ENCODE results near the gene DOHH.

DNA sequence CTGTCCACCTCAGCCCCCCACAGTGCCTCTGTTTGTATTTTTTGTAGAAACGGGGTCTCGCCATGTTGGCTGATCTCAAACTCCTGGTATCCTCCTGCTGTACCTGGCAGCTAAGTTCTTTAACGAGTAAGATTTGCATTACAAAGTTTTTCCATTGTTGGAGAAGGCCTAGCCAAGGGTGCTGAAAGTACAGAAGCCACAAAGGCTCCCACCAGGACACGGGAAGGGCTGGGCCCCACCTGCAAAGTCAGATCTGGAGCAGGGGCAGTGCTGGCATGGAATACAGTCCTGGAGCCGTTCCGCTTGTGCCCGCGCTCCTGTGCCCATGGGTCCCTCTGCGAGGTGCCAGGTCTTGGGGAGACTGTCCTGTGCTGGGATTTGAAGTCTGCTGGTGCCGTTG is 17.8 kb upstream of the DOHH start:
- TF ChIP-seq EZH2phosphoT487 (IDR thresholded peaks at IDR 0.05; ENCODE audit: borderline replicate concordance) = no peak
- TF ChIP-seq, protein P1, sequence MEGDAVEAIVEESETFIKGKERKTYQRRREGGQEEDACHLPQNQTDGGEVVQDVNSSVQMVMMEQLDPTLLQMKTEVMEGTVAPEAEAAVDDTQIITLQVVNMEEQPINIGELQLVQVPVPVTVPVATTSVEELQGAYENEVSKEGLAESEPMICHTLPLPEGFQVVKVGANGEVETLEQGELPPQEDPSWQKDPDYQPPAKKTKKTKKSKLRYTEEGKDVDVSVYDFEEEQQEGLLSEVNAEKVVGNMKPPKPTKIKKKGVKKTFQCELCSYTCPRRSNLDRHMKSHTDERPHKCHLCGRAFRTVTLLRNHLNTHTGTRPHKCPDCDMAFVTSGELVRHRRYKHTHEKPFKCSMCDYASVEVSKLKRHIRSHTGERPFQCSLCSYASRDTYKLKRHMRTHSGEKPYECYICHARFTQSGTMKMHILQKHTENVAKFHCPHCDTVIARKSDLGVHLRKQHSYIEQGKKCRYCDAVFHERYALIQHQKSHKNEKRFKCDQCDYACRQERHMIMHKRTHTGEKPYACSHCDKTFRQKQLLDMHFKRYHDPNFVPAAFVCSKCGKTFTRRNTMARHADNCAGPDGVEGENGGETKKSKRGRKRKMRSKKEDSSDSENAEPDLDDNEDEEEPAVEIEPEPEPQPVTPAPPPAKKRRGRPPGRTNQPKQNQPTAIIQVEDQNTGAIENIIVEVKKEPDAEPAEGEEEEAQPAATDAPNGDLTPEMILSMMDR (conservative IDR thresholded peaks at IDR 0.05; ENCODE audit: low read length) = no peak
